GM12865 (cell line): ENCODE measurements around the gene HOXB8.

Experiments used
- DNase-seq: peaks from one replicate; pipeline ENCODE4 v3.0.0; 2010; ENCODE audit warnings: low read depth
- H3K4me3 ChIP-seq: 2 replicates; pipeline ENCODE4 v1.5.1; 2011; ENCODE audit warnings: mild to moderate bottlenecking, low read depth, low read length, control low read depth
- TF ChIP-seq, protein P1 (sequence below): IDR thresholded peaks from 2 replicates; pipeline ENCODE4 v1.5.1; 2011; ENCODE audit warnings: low read length, control low read depth, low read depth, inconsistent platforms; ENCODE audit not compliant: insufficient read depth; ENCODE audit errors: missing control alignments

The HOXB8 gene

DNA sequence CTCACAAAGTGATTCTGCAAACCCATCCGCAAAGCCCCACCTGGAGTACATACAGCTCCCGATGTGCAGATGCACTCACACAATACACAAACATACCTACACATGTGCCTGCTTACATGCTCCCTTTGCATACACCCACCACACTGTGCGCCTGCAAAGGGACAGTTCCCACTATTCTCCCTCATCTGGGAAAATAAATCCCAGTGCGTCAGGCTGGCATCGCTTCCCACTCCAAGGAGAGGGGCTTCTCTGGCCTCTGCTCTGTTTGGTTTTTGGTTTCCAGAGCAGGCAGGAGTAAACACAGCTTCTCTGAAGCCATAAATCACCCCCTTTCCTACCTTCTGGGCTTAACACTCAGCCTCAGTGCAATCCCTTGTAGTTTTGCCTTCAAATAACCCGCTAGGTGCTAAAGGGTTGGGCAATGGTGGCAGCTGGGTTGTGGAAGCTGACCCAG, 51.7 kb downstream of the HOXB8 start:
- no peak for DNase-seq
- TF ChIP-seq, protein P1, sequence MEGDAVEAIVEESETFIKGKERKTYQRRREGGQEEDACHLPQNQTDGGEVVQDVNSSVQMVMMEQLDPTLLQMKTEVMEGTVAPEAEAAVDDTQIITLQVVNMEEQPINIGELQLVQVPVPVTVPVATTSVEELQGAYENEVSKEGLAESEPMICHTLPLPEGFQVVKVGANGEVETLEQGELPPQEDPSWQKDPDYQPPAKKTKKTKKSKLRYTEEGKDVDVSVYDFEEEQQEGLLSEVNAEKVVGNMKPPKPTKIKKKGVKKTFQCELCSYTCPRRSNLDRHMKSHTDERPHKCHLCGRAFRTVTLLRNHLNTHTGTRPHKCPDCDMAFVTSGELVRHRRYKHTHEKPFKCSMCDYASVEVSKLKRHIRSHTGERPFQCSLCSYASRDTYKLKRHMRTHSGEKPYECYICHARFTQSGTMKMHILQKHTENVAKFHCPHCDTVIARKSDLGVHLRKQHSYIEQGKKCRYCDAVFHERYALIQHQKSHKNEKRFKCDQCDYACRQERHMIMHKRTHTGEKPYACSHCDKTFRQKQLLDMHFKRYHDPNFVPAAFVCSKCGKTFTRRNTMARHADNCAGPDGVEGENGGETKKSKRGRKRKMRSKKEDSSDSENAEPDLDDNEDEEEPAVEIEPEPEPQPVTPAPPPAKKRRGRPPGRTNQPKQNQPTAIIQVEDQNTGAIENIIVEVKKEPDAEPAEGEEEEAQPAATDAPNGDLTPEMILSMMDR, result no peak
- no peak overlapping the region for H3K4me3 ChIP-seq

DNA sequence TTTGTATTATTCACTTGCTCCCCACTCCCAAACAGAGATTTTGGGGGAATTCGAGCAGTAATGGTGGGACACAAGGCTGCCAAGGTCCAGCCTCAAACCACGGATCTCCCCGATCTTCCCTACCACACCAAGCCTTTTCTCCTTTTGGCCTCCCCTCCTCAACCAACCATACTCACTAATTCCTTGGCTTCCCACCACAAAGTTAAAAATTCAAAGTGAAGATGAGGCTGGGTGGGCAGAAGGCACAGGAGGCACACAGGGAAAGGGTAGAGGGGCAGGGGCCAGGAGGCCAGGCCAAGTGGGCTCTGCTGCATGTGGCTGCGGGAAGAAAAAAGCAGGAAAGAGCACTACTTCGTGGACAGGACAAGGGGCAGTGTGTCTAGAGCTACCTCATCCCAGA, 52.2 kb downstream of the HOXB8 start:
- H3K4me3 ChIP-seq, result no peak overlapping the region

More for the DNA sequence above, 52.2 kb downstream of the HOXB8 start:
- DNase-seq, result no peak
- TF ChIP-seq, protein P1, result no peak
